H1 (cell line): Measurements from ENCODE around the gene GAST. TPM values are rescaled to one million over a fixed set of nuclear protein-coding genes. Genes with fewer than 3 reads are reported as not detected.
"Not testable (repeated sequence)": the region's sequence is repeated elsewhere in the genome, so short reads cannot be mapped to it uniquely, and the experiment has no call there.

Experiments used
- CTCF ChIA-PET: fragments of 300-600 bp; sonication (Branson Sonifier 250); formaldehyde crosslinking; loops from one replicate; lab custom pipeline; 2021; ENCODE audit not compliant: partially characterized antibody; lab: Charles Lee
- POLR2A ChIA-PET: fragments of 300-600 bp; sonication (Branson Sonifier 250); formaldehyde crosslinking; loops from one replicate; lab custom pipeline; 2021; ENCODE audit warnings: inconsistent platforms; ENCODE audit not compliant: partially characterized antibody; lab: Charles Lee
- DNase-seq, 2 experiments: peaks; one replicate each; pipeline versions ENCODE4 v3.0.0 to v3.0.0-alpha.2; 2010 to 2022; ENCODE audit warnings: low spot score in 2 of 2, low read depth in 1 of 2, mixed read lengths in 1 of 2
- FAIRE-seq: peaks from 2 replicates; lab custom pipeline; 2011; peaks lifted over from hg19 to GRCh38; lab: Jason Lieb, UNC
- H2AFZ ChIP-seq: 2 replicates; pipeline ENCODE4 v1.8.1; 2012; ENCODE audit warnings: low read length, inconsistent platforms
- H2AK5ac ChIP-seq: 2 replicates; pipeline ENCODE4 v1.6.1; 2013; ENCODE audit warnings: low read depth, low read length
- H2BK120ac ChIP-seq: replicated peaks from 2 replicates; pipeline ENCODE3; 2013; ENCODE audit warnings: low read depth, low read length, inconsistent platforms
- H2BK12ac ChIP-seq: 2 replicates; pipeline ENCODE4 v1.6.1; 2013; ENCODE audit warnings: low read depth, low read length
- H2BK15ac ChIP-seq: 2 replicates; pipeline ENCODE4 v1.6.1; 2013; ENCODE audit warnings: low read length
- H2BK20ac ChIP-seq: 2 replicates; pipeline ENCODE4 v1.6.1; 2013; ENCODE audit warnings: low read length
- H2BK5ac ChIP-seq: 2 replicates; pipeline ENCODE4 v1.6.1; 2013; ENCODE audit warnings: low read depth, low read length
- H3K14ac ChIP-seq: 2 replicates; pipeline ENCODE4 v1.6.1; 2013; ENCODE audit warnings: inconsistent platforms; ENCODE audit not compliant: insufficient read length
- H3K18ac ChIP-seq: 2 replicates; pipeline ENCODE4 v1.6.1; 2013; ENCODE audit warnings: low read length; ENCODE audit errors: extremely low read depth
- H3K23ac ChIP-seq: 2 replicates; pipeline ENCODE4 v1.6.1; 2013; ENCODE audit warnings: inconsistent platforms; ENCODE audit not compliant: insufficient read length
- H3K23me2 ChIP-seq: 2 replicates; pipeline ENCODE4 v1.6.1; 2013; ENCODE audit warnings: low read depth, low read length
- H3K27ac ChIP-seq: 2 replicates; pipeline ENCODE4 v1.6.1; 2011; ENCODE audit warnings: low read depth, low read length, inconsistent platforms
- H3K27me3 ChIP-seq, 4 experiments: replicated peaks in 1 of 4; 1 replicate in 1 of 4; 2 replicates in 3 of 4; pipeline versions ENCODE4 v1.6.1 to v1.8.1; 2011 to 2013; ENCODE audit warnings: low read length in 3 of 4, mild to moderate bottlenecking in 3 of 4, inconsistent platforms in 2 of 4, mixed read lengths in 2 of 4, moderate library complexity in 1 of 4; ENCODE audit not compliant: control insufficient read depth in 3 of 4, insufficient read depth in 3 of 4; ENCODE audit errors: extremely low read depth in 1 of 4
- H3K36me3 ChIP-seq, 4 experiments: 2 replicates each; pipeline versions ENCODE4 v1.6.1 to v1.8.1; 2011 to 2013; ENCODE audit warnings: mild to moderate bottlenecking in 4 of 4, low read length in 3 of 4, moderate library complexity in 2 of 4, control low read depth in 1 of 4, inconsistent platforms in 1 of 4; ENCODE audit not compliant: insufficient read depth in 4 of 4, control insufficient read depth in 2 of 4
- H3K4ac ChIP-seq: replicated peaks from 2 replicates; pipeline ENCODE3; 2013; ENCODE audit warnings: low read length, low read depth, mixed read lengths, inconsistent platforms; ENCODE audit not compliant: insufficient read length
- H3K4me1 ChIP-seq, 4 experiments: replicated peaks in 1 of 4; 1 replicate in 1 of 4; 2 replicates in 3 of 4; pipeline versions ENCODE4 v1.6.1 to v1.8.1; 2011 to 2013; ENCODE audit warnings: low read length in 3 of 4, inconsistent platforms in 2 of 4, mixed read lengths in 1 of 4; ENCODE audit not compliant: insufficient read depth in 4 of 4, control insufficient read depth in 3 of 4
- H3K4me2 ChIP-seq, 2 experiments: 2 replicates each; pipeline versions ENCODE4 v1.6.1 to v1.8.1; 2011 to 2013; ENCODE audit warnings: low read depth in 2 of 2, low read length in 2 of 2, control low read depth in 1 of 2, inconsistent platforms in 1 of 2, mild to moderate bottlenecking in 1 of 2; ENCODE audit not compliant: insufficient read depth in 1 of 2
- H3K4me3 ChIP-seq, 4 experiments: fragments of 200-600, 300-600 bp in 1 of 4; sonication (generic), shearing (Covaris generic), sonication (Bioruptor Twin) in 1 of 4; 2 replicates each; pipeline versions ENCODE4 v1.5.1 to v1.8.1; 2011 to 2016; ENCODE audit warnings: low read length in 4 of 4, low read depth in 3 of 4, control low read depth in 2 of 4, inconsistent platforms in 2 of 4, mild to moderate bottlenecking in 2 of 4, mixed read lengths in 1 of 4, moderate library complexity in 1 of 4; ENCODE audit not compliant: insufficient read depth in 2 of 4; ENCODE audit errors: extremely low read depth in 1 of 4
- H3K56ac ChIP-seq: replicated peaks from 2 replicates; pipeline ENCODE3; 2013; ENCODE audit warnings: low read depth, mild to moderate bottlenecking, mixed read lengths, low read length, inconsistent platforms; ENCODE audit not compliant: insufficient read length
- H3K79me1 ChIP-seq: 2 replicates; pipeline ENCODE4 v1.6.1; 2013; ENCODE audit warnings: low read depth, low read length, control low read depth
- H3K79me2 ChIP-seq, 2 experiments: 2 replicates each; pipeline versions ENCODE4 v1.6.1 to v1.8.1; 2012 to 2013; ENCODE audit warnings: low read length in 2 of 2, mild to moderate bottlenecking in 2 of 2, inconsistent platforms in 1 of 2; ENCODE audit not compliant: insufficient read depth in 2 of 2, control insufficient read depth in 1 of 2
- H3K9ac ChIP-seq, 4 experiments: replicated peaks in 1 of 4; 1 replicate in 1 of 4; 2 replicates in 3 of 4; pipeline versions ENCODE4 v1.6.1 to v1.8.1; 2011 to 2013; ENCODE audit warnings: low read depth in 3 of 4, low read length in 3 of 4, control low read depth in 2 of 4, mild to moderate bottlenecking in 2 of 4, moderate library complexity in 2 of 4, inconsistent platforms in 1 of 4; ENCODE audit errors: extremely low read depth in 1 of 4
- H3K9me3 ChIP-seq, 2 experiments: 2 replicates each; pipeline versions ENCODE4 v1.6.1 to v1.8.1; 2012 to 2013; ENCODE audit warnings: mild to moderate bottlenecking in 2 of 2, moderate library complexity in 2 of 2, control low read depth in 1 of 2, inconsistent platforms in 1 of 2, low read depth in 1 of 2, low read length in 1 of 2, mixed read lengths in 1 of 2; ENCODE audit not compliant: insufficient read depth in 2 of 2
- H4K20me1 ChIP-seq, 2 experiments: replicated peaks in 1 of 2; 2 replicates each; pipeline versions ENCODE3 to v1.8.1; 2011 to 2013; ENCODE audit warnings: inconsistent platforms in 2 of 2, low read length in 2 of 2, mild to moderate bottlenecking in 1 of 2; ENCODE audit not compliant: insufficient read depth in 2 of 2, control insufficient read depth in 1 of 2
- H4K5ac ChIP-seq: 2 replicates; pipeline ENCODE4 v1.6.1; 2013; ENCODE audit warnings: low read length, low read depth, mixed read lengths, inconsistent platforms; ENCODE audit not compliant: insufficient read length
- H4K8ac ChIP-seq: 2 replicates; pipeline ENCODE4 v1.8.0; 2013; ENCODE audit warnings: mild to moderate bottlenecking, moderate library complexity, low read length, inconsistent platforms; ENCODE audit not compliant: insufficient read depth; ENCODE audit errors: extremely low read depth
- H4K91ac ChIP-seq: replicated peaks from 2 replicates; pipeline ENCODE3; 2013; ENCODE audit warnings: low read length, mixed read lengths, inconsistent platforms; ENCODE audit not compliant: insufficient read length
- WGBS, 2 experiments: shearing (Covaris generic) in 1 of 2; methylation state at CpG; one replicate each; pipeline versions ENCODE4 v1.1.6 to v1.1.7; 2013 to 2015; ENCODE audit warnings: low lambda C conversion rate in 2 of 2, mixed read lengths in 2 of 2, inconsistent platforms in 1 of 2, low coverage in 1 of 2, missing lambda C conversion rate in 1 of 2; ENCODE audit not compliant: insufficient replicate concordance in 2 of 2, insufficient coverage in 1 of 2, insufficient read length in 1 of 2; ENCODE audit errors: extremely low coverage in 1 of 2, missing lambda C conversion rate in 1 of 2; 5-methylcytosine and 5-hydroxymethylcytosine counted together
- polyA plus RNA-seq, 7 experiments: library from polyadenylated mRNA; depleted of rRNA in 3 of 7; stranded (reverse) in 5 of 7; unstranded in 2 of 7; fragments of >200 nt in 5 of 7; fragments of 200-250 nt in 2 of 7; gene quantifications; 1 replicate in 5 of 7; 2 replicates in 1 of 7; 4 replicates in 1 of 7; pipeline versions ENCODE4 v1.2.1 to v1.2.3, GENCODE V29; 2011 to 2013; ENCODE audit warnings: missing spikeins in 2 of 7, mixed read lengths in 2 of 7
- total RNA-seq: library from RNA; stranded (reverse); fragmentation: NEBNext Ultra II Directional; extraction: Animal tissue kit (Norgen Biotek cat#: 25700); gene quantifications from 2 replicates; pipeline ENCODE4 v1.2.1, GENCODE V29; 2021

Gene GAST
- total and polyA plus RNA-seq, 2 of the 8 experiments (the other 6 are each of a cell fraction or from before 2014, with no cell fraction given): not detected

DNA sequence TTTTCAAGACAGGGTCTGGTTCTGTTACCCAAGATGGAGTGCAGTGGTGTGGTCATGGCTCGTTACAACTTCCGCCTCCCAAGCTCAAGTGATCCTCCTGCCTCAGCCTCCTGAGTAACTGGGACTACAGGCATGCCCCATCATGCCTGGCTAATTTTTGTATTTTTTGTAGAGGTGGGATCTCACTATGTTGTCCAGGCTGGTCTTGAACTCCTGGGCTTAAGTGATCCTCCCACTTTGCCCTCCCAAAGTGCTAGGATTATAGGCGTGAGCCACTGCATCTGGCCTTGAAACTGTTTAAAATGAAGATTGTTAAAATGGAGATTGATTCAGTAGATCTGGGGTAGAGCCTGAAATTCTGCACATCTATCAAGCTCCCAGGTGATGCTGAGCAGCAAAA lies 11.3 kb upstream of the GAST start:
- not testable (repeated sequence) for H3K9me3 ChIP-seq, H3K36me3 ChIP-seq, H2BK20ac ChIP-seq, H2BK5ac ChIP-seq, H3K9ac ChIP-seq, H3K18ac ChIP-seq, H3K79me2 ChIP-seq, DNase-seq, H3K4ac ChIP-seq, FAIRE-seq, H2BK12ac ChIP-seq, H3K56ac ChIP-seq, H4K20me1 ChIP-seq, H2AK5ac ChIP-seq, H2AFZ ChIP-seq, H3K4me2 ChIP-seq, H3K23me2 ChIP-seq, H3K14ac ChIP-seq, H4K91ac ChIP-seq, H4K5ac ChIP-seq, H2BK120ac ChIP-seq, H2BK15ac ChIP-seq, H3K79me1 ChIP-seq, H3K23ac ChIP-seq, H3K27ac ChIP-seq, H3K4me3 ChIP-seq, H4K8ac ChIP-seq
- POLR2A ChIA-PET: interaction anchor here (22.1 kb wide), 1 partner anchor 9 kb away, joined by 378 read pairs; the partner anchor contains the start of gene EIF1
- peaks cover 0 to 22% (median 13%) of the 10 kb centered on the region in 4 experiments; a peak in 6 of 7 replicates for H3K27me3 ChIP-seq
- WGBS, 2 experiments: 94% methylated on average over 3 of the region's 3 CpGs; no CpG with 5 or more reads in 1 of the 2 experiments
- peaks cover 6 to 10% (median 9%) of the 10 kb centered on the region in 4 experiments for H3K4me1 ChIP-seq
- CTCF ChIA-PET: interaction anchor here (1.0 to 2.4 kb wide), 2 partner anchors 11 to 24 kb away, joined by 5 to 6 read pairs; no protein-coding TSS in a partner anchor
